Panc1 (cell line): ENCODE measurements around the gene UROC1. TPM values are rescaled to one million over a fixed set of nuclear protein-coding genes. Genes with fewer than 3 reads are reported as not detected.

Experiments used
- ATAC-seq: fragments of 200-7000 bp; cut with Tn5 transposase; 2 replicates; pipeline ENCODE4 v1.9.1; 2020; ENCODE audit warnings: mild to moderate bottlenecking, moderate library complexity
- BruUV-seq: library from RNA; stranded (reverse); fragments of 400-500 nt; replicated peaks from 2 replicates; lab custom pipeline; 2021; lab: Mats Ljungman, UMichigan
- CTCF ChIA-PET: fragments of 300-600 bp; sonication (Branson Sonifier 250); formaldehyde crosslinking; loops from one replicate; lab custom pipeline; 2022; ENCODE audit warnings: antibody characterized with exemption; lab: Charles Lee
- POLR2A ChIA-PET: fragments of 300-600 bp; sonication (Branson Sonifier 250); formaldehyde crosslinking; loops from one replicate; lab custom pipeline; 2022; ENCODE audit warnings: antibody characterized with exemption; lab: Charles Lee
- DNase-seq: peaks from one replicate; pipeline ENCODE4 v3.0.0-alpha.2; 2010; ENCODE audit warnings: low read depth, low spot score
- H3K27ac ChIP-seq: 2 replicates; pipeline ENCODE4 v1.5.1; 2011; ENCODE audit warnings: mild to moderate bottlenecking, low read length, inconsistent platforms
- H3K27me3 ChIP-seq: fragments of 200-500 bp; sonication (Bioruptor generic); 2 replicates; pipeline ENCODE4 v1.6.0; 2014; ENCODE audit warnings: low read length, inconsistent platforms; ENCODE audit not compliant: control insufficient read depth, insufficient read depth
- H3K36me3 ChIP-seq: fragments of 200-500 bp; sonication (Bioruptor generic); 2 replicates; pipeline ENCODE4 v1.5.1; 2014; ENCODE audit warnings: inconsistent platforms, mild to moderate bottlenecking, low read length, moderate library complexity; ENCODE audit not compliant: control insufficient read depth, insufficient read depth
- H3K4me1 ChIP-seq: 2 replicates; pipeline ENCODE4 v1.5.1; 2011; ENCODE audit warnings: inconsistent platforms, mild to moderate bottlenecking, low read length, moderate library complexity; ENCODE audit not compliant: control insufficient read depth, insufficient read depth
- H3K4me3 ChIP-seq, 2 experiments: 2 replicates each; pipeline ENCODE4 v1.5.1; 2011 to 2012; ENCODE audit warnings: low read depth in 2 of 2, low read length in 2 of 2, mild to moderate bottlenecking in 2 of 2, inconsistent platforms in 1 of 2, moderate library complexity in 1 of 2
- H3K9me3 ChIP-seq: fragments of 200-500 bp; sonication (Bioruptor generic); 2 replicates; pipeline ENCODE4 v1.5.1; 2014; ENCODE audit warnings: low read depth, mild to moderate bottlenecking, inconsistent platforms, low read length, moderate library complexity; ENCODE audit not compliant: control insufficient read depth, insufficient read depth
- POLR2AphosphoS5 ChIP-seq: IDR thresholded peaks from 2 replicates; pipeline ENCODE4 v1.6.1; 2012; ENCODE audit warnings: mild to moderate bottlenecking, low read depth, low read length, moderate library complexity
- SIN3A ChIP-seq: IDR thresholded peaks from 2 replicates; pipeline ENCODE4 v1.6.1; 2012; ENCODE audit warnings: low read depth, mild to moderate bottlenecking, low read length, moderate library complexity, borderline replicate concordance; ENCODE audit not compliant: insufficient read depth
- TCF7L2 ChIP-seq: IDR thresholded peaks from 2 replicates; pipeline ENCODE4 v1.6.1; 2011; ENCODE audit warnings: mild to moderate bottlenecking, low read depth, low read length, inconsistent platforms
- in situ Hi-C: cut with HindIII; loops from 2 replicates; pipeline ENCODE4 v1.10.0; 2016; ENCODE audit warnings: low sequenced_read_pairs, low pct_unique_long_range_greater_than_20kb
- intact Hi-C: fragments of 100-400 bp; cut with micrococcal nuclease; formaldehyde crosslinking; loops from one replicate; pipeline ENCODE4 v1.10.0; 2022; ENCODE audit not compliant: unreplicated experiment
- total RNA-seq: library from RNA; stranded (reverse); gene quantifications from one replicate; pipeline ENCODE4 v1.2.1, GENCODE V29; 2021; ENCODE audit not compliant: unreplicated experiment
- TF ChIP-seq, protein P1 (sequence below): fragments of 450-650 bp; IDR thresholded peaks from 2 replicates; pipeline ENCODE4 v1.5.1; 2017; ENCODE audit warnings: mild to moderate bottlenecking
- TF ChIP-seq, protein P2 (sequence below), 2 experiments: IDR thresholded peaks; 2 replicates each; pipeline ENCODE4 v1.6.1; 2011 to 2012; ENCODE audit warnings: low read depth in 2 of 2, control low read depth in 1 of 2, low read length in 1 of 2, mild to moderate bottlenecking in 1 of 2, moderate library complexity in 1 of 2; ENCODE audit not compliant: insufficient read depth in 1 of 2

The UROC1 gene
- total RNA-seq, 1 experiment from 2014 or later = not detected

DNA sequence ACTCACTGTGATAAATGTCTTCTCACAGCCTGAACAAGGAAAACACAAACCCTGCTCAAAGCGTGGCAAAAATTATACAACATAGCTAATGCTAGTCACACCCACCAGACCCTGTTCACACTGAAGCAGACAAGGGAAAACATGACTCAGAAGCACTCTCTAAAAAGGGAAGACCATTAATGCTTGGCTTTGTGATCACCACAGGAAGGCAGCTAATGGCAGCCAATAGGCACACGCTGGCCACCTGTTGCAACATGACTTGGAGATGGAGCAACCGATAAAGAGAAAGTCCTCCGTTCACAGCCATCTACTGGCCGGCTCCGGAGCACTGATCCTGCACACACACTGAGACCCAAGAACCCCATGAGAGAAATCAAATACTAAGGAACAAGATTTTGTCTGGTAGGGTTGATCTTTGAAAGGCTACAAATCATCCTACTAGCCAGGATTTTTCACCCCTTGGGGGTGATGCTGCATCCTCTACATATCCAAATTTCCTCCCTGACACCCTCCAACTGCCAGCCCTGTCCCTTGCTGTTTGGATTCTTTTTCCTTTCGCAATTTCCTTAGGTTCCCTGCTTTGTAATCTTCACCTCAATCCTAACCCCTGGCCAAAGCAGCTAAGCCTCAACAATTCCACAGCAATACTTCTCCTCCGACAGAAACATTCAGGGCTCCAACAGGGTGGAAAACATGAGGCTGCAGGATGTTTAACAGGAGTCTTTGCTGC lies 45.1 kb downstream of the UROC1 start:
- CTCF ChIA-PET = no interaction called here
- no TSS peak for BruUV-seq
- Histone ChIP-seq H3K9me3 (no peaks in the 10 kb centered on the region), H3K36me3 (peaks cover 25% of the 10 kb centered on the region), H3K4me3 (peak overlapping the region; percentile 75 to 89), H3K27ac (peak overlapping the region; percentile 53), H3K4me1 (peaks cover 22% of the 10 kb centered on the region), H3K27me3 (no peaks in the 10 kb centered on the region)
- intact Hi-C loops = no loop called here
- TF ChIP-seq, protein P1, sequence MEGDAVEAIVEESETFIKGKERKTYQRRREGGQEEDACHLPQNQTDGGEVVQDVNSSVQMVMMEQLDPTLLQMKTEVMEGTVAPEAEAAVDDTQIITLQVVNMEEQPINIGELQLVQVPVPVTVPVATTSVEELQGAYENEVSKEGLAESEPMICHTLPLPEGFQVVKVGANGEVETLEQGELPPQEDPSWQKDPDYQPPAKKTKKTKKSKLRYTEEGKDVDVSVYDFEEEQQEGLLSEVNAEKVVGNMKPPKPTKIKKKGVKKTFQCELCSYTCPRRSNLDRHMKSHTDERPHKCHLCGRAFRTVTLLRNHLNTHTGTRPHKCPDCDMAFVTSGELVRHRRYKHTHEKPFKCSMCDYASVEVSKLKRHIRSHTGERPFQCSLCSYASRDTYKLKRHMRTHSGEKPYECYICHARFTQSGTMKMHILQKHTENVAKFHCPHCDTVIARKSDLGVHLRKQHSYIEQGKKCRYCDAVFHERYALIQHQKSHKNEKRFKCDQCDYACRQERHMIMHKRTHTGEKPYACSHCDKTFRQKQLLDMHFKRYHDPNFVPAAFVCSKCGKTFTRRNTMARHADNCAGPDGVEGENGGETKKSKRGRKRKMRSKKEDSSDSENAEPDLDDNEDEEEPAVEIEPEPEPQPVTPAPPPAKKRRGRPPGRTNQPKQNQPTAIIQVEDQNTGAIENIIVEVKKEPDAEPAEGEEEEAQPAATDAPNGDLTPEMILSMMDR = no peak
- TF ChIP-seq, protein P2, sequence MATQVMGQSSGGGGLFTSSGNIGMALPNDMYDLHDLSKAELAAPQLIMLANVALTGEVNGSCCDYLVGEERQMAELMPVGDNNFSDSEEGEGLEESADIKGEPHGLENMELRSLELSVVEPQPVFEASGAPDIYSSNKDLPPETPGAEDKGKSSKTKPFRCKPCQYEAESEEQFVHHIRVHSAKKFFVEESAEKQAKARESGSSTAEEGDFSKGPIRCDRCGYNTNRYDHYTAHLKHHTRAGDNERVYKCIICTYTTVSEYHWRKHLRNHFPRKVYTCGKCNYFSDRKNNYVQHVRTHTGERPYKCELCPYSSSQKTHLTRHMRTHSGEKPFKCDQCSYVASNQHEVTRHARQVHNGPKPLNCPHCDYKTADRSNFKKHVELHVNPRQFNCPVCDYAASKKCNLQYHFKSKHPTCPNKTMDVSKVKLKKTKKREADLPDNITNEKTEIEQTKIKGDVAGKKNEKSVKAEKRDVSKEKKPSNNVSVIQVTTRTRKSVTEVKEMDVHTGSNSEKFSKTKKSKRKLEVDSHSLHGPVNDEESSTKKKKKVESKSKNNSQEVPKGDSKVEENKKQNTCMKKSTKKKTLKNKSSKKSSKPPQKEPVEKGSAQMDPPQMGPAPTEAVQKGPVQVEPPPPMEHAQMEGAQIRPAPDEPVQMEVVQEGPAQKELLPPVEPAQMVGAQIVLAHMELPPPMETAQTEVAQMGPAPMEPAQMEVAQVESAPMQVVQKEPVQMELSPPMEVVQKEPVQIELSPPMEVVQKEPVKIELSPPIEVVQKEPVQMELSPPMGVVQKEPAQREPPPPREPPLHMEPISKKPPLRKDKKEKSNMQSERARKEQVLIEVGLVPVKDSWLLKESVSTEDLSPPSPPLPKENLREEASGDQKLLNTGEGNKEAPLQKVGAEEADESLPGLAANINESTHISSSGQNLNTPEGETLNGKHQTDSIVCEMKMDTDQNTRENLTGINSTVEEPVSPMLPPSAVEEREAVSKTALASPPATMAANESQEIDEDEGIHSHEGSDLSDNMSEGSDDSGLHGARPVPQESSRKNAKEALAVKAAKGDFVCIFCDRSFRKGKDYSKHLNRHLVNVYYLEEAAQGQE (IDR thresholded peaks at IDR 0.05; ENCODE audit: insufficient read depth in 1 of 2, low read depth in 2 of 2, low read length in 1 of 2) = no peak
- TF ChIP-seq TCF7L2 (no peak), POLR2AphosphoS5 (no peak), SIN3A (no peak)
- POLR2A ChIA-PET = interaction anchor here (0.7 kb wide), 2 partner anchors 255 to 343 kb away, joined by 3 to 7 read pairs; no protein-coding TSS in a partner anchor
- DNase-seq (no peak), ATAC-seq (no peak)
- in situ Hi-C loops = no loop called here

DNA sequence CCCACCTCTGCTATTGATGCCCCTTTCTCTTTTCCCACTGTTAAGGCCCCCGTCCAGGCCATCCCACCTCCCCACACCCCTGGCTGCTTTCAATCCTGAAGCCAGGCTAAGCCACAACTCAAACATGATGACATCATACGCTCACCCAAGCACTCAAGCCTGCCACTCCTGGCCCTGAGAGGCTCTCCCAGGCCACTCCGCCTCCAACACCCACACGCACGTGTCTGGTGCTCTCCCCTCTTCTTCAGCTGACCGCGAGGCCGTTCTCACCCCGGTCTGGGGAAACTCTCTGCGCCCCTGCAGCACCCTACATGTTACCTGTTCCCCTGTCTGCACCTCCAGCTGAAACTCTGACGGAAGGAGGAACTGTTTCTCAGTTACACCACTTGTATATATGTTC lies 48.1 kb downstream of the UROC1 start:
- intact Hi-C loops = no loop called here
- H3K4me1 ChIP-seq = peaks cover 22% of the 10 kb centered on the region
- peaks cover 26% of the 10 kb centered on the region for H3K36me3 ChIP-seq
- no peak for TF ChIP-seq SIN3A
- TF ChIP-seq POLR2AphosphoS5 = no peak
- POLR2A ChIA-PET = no interaction called here
- in situ Hi-C loops = no loop called here
- H3K27me3 ChIP-seq = no peaks in the 10 kb centered on the region
- no peaks in the 10 kb centered on the region for H3K9me3 ChIP-seq
- no TSS peak for BruUV-seq
- no peak for ATAC-seq
- no peak overlapping the region for H3K27ac ChIP-seq
- no peak for DNase-seq
- CTCF ChIA-PET = no interaction called here
- H3K4me3 ChIP-seq = no peak overlapping the region
